ENCODE measurements around the gene SLC45A1.

Gene SLC45A1

GRCh38 chr1:8302081-8302956 is 15.6 kb upstream of the SLC45A1 start:
- H3K27ac ChIP-seq (ENCODE audit: low read length) = no peak overlapping the region
- TF ChIP-seq EZH2phosphoT487 (IDR thresholded peaks at IDR 0.05; ENCODE audit: low read depth) = no peak
- TF ChIP-seq, protein P1, sequence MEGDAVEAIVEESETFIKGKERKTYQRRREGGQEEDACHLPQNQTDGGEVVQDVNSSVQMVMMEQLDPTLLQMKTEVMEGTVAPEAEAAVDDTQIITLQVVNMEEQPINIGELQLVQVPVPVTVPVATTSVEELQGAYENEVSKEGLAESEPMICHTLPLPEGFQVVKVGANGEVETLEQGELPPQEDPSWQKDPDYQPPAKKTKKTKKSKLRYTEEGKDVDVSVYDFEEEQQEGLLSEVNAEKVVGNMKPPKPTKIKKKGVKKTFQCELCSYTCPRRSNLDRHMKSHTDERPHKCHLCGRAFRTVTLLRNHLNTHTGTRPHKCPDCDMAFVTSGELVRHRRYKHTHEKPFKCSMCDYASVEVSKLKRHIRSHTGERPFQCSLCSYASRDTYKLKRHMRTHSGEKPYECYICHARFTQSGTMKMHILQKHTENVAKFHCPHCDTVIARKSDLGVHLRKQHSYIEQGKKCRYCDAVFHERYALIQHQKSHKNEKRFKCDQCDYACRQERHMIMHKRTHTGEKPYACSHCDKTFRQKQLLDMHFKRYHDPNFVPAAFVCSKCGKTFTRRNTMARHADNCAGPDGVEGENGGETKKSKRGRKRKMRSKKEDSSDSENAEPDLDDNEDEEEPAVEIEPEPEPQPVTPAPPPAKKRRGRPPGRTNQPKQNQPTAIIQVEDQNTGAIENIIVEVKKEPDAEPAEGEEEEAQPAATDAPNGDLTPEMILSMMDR (IDR thresholded peaks at IDR 0.05; ENCODE audit: low read depth, low read length) = no peak
- H4K20me1 ChIP-seq (ENCODE audit: insufficient read depth, low read length) = no peaks in the 10 kb centered on the region
- H3K36me3 ChIP-seq (replicated peaks; ENCODE audit: low read depth, low read length) = no peaks in the 10 kb centered on the region
- H2AFZ ChIP-seq (ENCODE audit: low read depth, low read length) = no peak overlapping the region
- H3K4me3 ChIP-seq (ENCODE audit: low read length) = no peak overlapping the region
- no peaks in the 10 kb centered on the region for H3K27me3 ChIP-seq (ENCODE audit: low read depth, low read length)
- no peaks in the 10 kb centered on the region for H3K9me3 ChIP-seq (ENCODE audit: insufficient read depth, low read length)
- no peak overlapping the region for H3K4me2 ChIP-seq (ENCODE audit: low read length)
- no peak overlapping the region for H3K9ac ChIP-seq (ENCODE audit: low read length)
- H3K4me1 ChIP-seq (ENCODE audit: low read length) = no peaks in the 10 kb centered on the region
- H3K79me2 ChIP-seq (ENCODE audit: low read length) = no peaks in the 10 kb centered on the region

DNA sequence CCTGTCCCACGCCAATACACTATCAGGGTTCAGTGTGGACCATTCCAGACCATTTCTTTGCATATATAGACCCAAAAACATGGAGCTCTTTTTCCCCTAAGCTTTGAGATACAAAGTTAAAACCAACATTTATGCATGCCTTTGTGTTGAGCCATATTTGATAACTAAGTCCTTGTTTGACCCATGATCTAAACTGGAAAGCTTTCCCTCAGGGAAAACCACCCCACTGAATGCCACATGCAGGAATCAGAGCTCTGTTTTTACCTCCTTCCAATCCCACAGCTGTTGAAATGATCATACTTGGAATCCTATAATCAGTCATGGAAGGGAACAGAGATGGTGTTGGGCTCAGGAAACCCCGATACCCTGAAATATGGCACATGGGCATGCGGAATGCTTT is 14.8 kb upstream of the SLC45A1 start:
- Histone ChIP-seq H3K4me2 (ENCODE audit: low read length) (no peak overlapping the region), H3K9me3 (ENCODE audit: insufficient read depth, low read length) (no peaks in the 10 kb centered on the region), H4K20me1 (ENCODE audit: insufficient read depth, low read length) (no peaks in the 10 kb centered on the region), H3K27ac (ENCODE audit: low read length) (no peak overlapping the region), H3K4me1 (ENCODE audit: low read length) (no peaks in the 10 kb centered on the region), H3K9ac (ENCODE audit: low read length) (no peak overlapping the region), H3K4me3 (ENCODE audit: low read length) (no peak overlapping the region), H3K79me2 (ENCODE audit: low read length) (no peaks in the 10 kb centered on the region), H3K27me3 (ENCODE audit: low read depth, low read length) (no peaks in the 10 kb centered on the region), H3K36me3 (replicated peaks; ENCODE audit: low read depth, low read length) (no peaks in the 10 kb centered on the region), H2AFZ (ENCODE audit: low read depth, low read length) (no peak overlapping the region)
- no peak for TF ChIP-seq EZH2phosphoT487 (IDR thresholded peaks at IDR 0.05; ENCODE audit: low read depth)
- TF ChIP-seq, protein P1 (IDR thresholded peaks at IDR 0.05; ENCODE audit: low read depth, low read length) = no peak

DNA sequence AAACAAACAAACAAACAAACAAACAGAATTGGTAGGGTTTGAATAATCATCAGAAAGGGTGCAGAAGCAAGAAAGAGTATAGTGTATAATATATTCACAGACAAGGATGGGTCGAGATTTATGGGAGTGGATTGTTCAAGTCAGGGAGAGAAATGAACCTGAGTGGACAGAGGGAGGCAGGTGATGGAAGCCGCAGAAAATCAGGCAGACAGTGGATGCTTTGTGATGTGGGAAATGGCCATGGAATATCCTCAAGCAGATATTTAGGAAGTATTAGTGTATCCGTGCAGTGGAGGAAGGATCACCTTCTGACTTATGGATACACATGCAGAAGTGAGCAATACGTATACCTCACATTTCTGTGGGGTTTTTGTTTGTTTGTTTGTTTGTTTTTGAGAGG is 14.0 kb upstream of the SLC45A1 start:
- H3K9ac ChIP-seq (ENCODE audit: low read length) = no peak overlapping the region
- H3K4me2 ChIP-seq (ENCODE audit: low read length) = no peak overlapping the region
- H3K27ac ChIP-seq (ENCODE audit: low read length) = no peak overlapping the region
- TF ChIP-seq, protein P1 (IDR thresholded peaks at IDR 0.05; ENCODE audit: low read depth, low read length) = no peak
- TF ChIP-seq EZH2phosphoT487 (IDR thresholded peaks at IDR 0.05; ENCODE audit: low read depth) = no peak
- no peaks in the 10 kb centered on the region for H3K9me3 ChIP-seq (ENCODE audit: insufficient read depth, low read length)
- no peak overlapping the region for H3K4me3 ChIP-seq (ENCODE audit: low read length)
- H3K79me2 ChIP-seq (ENCODE audit: low read length) = no peaks in the 10 kb centered on the region
- H3K27me3 ChIP-seq (ENCODE audit: low read depth, low read length) = no peaks in the 10 kb centered on the region
- no peak overlapping the region for H2AFZ ChIP-seq (ENCODE audit: low read depth, low read length)
- H3K4me1 ChIP-seq (ENCODE audit: low read length) = no peaks in the 10 kb centered on the region
- H4K20me1 ChIP-seq (ENCODE audit: insufficient read depth, low read length) = no peaks in the 10 kb centered on the region
- no peaks in the 10 kb centered on the region for H3K36me3 ChIP-seq (replicated peaks; ENCODE audit: low read depth, low read length)

- TF ChIP-seq, protein P1 (IDR thresholded peaks at IDR 0.05; ENCODE audit: low read depth, low read length) = no peak
- TF ChIP-seq EZH2phosphoT487 (IDR thresholded peaks at IDR 0.05; ENCODE audit: low read depth) = no peak
- Histone ChIP-seq H4K20me1 (ENCODE audit: insufficient read depth, low read length) (no peaks in the 10 kb centered on the region), H3K27me3 (ENCODE audit: low read depth, low read length) (no peaks in the 10 kb centered on the region), H3K4me1 (ENCODE audit: low read length) (no peaks in the 10 kb centered on the region), H3K4me3 (ENCODE audit: low read length) (no peak overlapping the region), H3K9me3 (ENCODE audit: insufficient read depth, low read length) (no peaks in the 10 kb centered on the region), H3K9ac (ENCODE audit: low read length) (no peak overlapping the region), H3K27ac (ENCODE audit: low read length) (no peak overlapping the region), H3K4me2 (ENCODE audit: low read length) (no peak overlapping the region), H3K36me3 (replicated peaks; ENCODE audit: low read depth, low read length) (no peaks in the 10 kb centered on the region), H2AFZ (ENCODE audit: low read depth, low read length) (no peak overlapping the region), H3K79me2 (ENCODE audit: low read length) (no peaks in the 10 kb centered on the region)
Observed at GRCh38 chr1:8307628-8308027, 10.3 kb upstream of the SLC45A1 start.
